HepG2 (cell line): ENCODE measurements around the gene BPI.
"Not testable (repeated sequence)": the region's sequence is repeated elsewhere in the genome, so short reads cannot be mapped to it uniquely, and the experiment has no call there.

Experiments used
- EP300 ChIP-seq, 3 experiments: sonication (generic) in 1 of 3; formaldehyde crosslinking in 1 of 3; IDR thresholded peaks; 2 replicates each; pipeline versions ENCODE4 v1.5.1 to v1.6.1; 2011 to 2020; ENCODE audit warnings: low read depth in 2 of 3, low read length in 2 of 3, borderline replicate concordance in 1 of 3, improper control_type of control experiment in 1 of 3, mild to moderate bottlenecking in 1 of 3, missing genetic modification reagents in 1 of 3, moderate library complexity in 1 of 3
- EZH2 ChIP-seq: conservative IDR thresholded peaks from 2 replicates; pipeline ENCODE4 v1.6.1; 2012; ENCODE audit warnings: mild to moderate bottlenecking, low read depth, low read length, moderate library complexity
- NFRKB ChIP-seq: fragments of 450-650 bp; IDR thresholded peaks from 2 replicates; pipeline ENCODE4 v1.6.1; 2017
- ZNF124 ChIP-seq: sonication (generic); formaldehyde crosslinking; IDR thresholded peaks from 2 replicates; pipeline ENCODE4 v1.4.0; 2020; ENCODE audit warnings: missing genetic modification reagents
- ZNF20 ChIP-seq: sonication (generic); formaldehyde crosslinking; IDR thresholded peaks from 2 replicates; pipeline ENCODE4 v1.4.0; 2020; ENCODE audit warnings: mild to moderate bottlenecking, moderate library complexity, missing genetic modification reagents
- ZNF24 ChIP-seq: fragments of 450-650 bp; IDR thresholded peaks from 2 replicates; pipeline ENCODE4 v1.6.1; 2017; ENCODE audit warnings: antibody characterized with exemption, mild to moderate bottlenecking
- ZNF546 ChIP-seq: sonication (generic); formaldehyde crosslinking; conservative IDR thresholded peaks from 2 replicates; pipeline ENCODE4 v1.8.1; 2023; ENCODE audit warnings: mild to moderate bottlenecking, missing genetic modification reagents
- TF ChIP-seq, protein P1 (sequence below): sonication (generic); formaldehyde crosslinking; IDR thresholded peaks from 2 replicates; pipeline ENCODE4 v1.8.0; 2022; ENCODE audit warnings: missing genetic modification reagents, mild to moderate bottlenecking, moderate library complexity, borderline replicate concordance

DNA sequence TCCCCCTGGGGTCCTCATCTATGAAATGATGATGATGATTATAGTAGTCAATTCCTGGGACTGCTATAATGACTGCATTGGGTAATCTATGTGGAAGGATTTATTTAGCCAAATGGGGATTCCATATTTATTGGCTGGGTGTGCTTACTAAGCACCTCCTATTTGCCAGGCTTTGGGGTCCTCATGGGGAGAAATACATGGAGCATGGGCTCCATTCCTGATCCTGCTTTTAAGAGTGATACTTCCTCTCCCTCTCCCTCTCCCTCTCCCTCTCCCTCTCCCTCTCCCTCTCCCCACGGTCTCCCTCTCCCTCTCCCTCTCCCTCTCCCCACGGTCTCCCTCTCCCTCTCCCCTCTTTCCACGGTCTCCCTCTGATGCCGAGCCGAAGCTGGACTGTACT is 73.9 kb downstream of the BPI start:
- TF ChIP-seq NFRKB; ZNF20 (CRISPR knock-in tag); ZNF124; ZNF546 (CRISPR knock-in tag); ZNF24; EP300 (IDR thresholded peaks at IDR 0.05; ENCODE audit: low read depth in 2 of 2, low read length in 2 of 2); EP300 (CRISPR knock-in tag; IDR thresholded peaks at IDR 0.05; ENCODE audit: borderline replicate concordance); EZH2: not testable (repeated sequence)
- TF ChIP-seq, protein P1, sequence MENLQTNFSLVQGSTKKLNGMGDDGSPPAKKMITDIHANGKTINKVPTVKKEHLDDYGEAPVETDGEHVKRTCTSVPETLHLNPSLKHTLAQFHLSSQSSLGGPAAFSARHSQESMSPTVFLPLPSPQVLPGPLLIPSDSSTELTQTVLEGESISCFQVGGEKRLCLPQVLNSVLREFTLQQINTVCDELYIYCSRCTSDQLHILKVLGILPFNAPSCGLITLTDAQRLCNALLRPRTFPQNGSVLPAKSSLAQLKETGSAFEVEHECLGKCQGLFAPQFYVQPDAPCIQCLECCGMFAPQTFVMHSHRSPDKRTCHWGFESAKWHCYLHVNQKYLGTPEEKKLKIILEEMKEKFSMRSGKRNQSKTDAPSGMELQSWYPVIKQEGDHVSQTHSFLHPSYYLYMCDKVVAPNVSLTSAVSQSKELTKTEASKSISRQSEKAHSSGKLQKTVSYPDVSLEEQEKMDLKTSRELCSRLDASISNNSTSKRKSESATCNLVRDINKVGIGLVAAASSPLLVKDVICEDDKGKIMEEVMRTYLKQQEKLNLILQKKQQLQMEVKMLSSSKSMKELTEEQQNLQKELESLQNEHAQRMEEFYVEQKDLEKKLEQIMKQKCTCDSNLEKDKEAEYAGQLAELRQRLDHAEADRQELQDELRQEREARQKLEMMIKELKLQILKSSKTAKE (CRISPR knock-in tag), result not testable (repeated sequence)
